K562 (cell line): ENCODE data around the gene SRGAP3. TPM values are rescaled to one million over a fixed set of nuclear protein-coding genes. Genes with fewer than 3 reads are reported as not detected.

ENCODE experiments used
- CC2D1A ChIP-seq: fragments of 450-650 bp; IDR thresholded peaks from 2 replicates; pipeline ENCODE4 v1.6.1; 2017; ENCODE audit warnings: mild to moderate bottlenecking
- TAF15 ChIP-seq: fragments of 200-400 bp; formaldehyde crosslinking; IDR thresholded peaks from 2 replicates; pipeline ENCODE4 v1.6.1; 2017; ENCODE audit warnings: mild to moderate bottlenecking, low read depth, low read length, moderate library complexity
- XRCC3 ChIP-seq: fragments of 450-650 bp; IDR thresholded peaks from 2 replicates; pipeline ENCODE4 v1.6.1; 2017; ENCODE audit warnings: mild to moderate bottlenecking, moderate library complexity
- YY1 ChIP-seq, 3 experiments: IDR thresholded peaks; 2 replicates each; pipeline ENCODE4 v1.6.1; 2011; ENCODE audit warnings: low read length in 2 of 3, mild to moderate bottlenecking in 2 of 3, moderate library complexity in 2 of 3, borderline replicate concordance in 1 of 3, control low read depth in 1 of 3, low read depth in 1 of 3; ENCODE audit not compliant: insufficient read depth in 3 of 3, insufficient replicate concordance in 2 of 3, control insufficient read depth in 1 of 3, insufficient read length in 1 of 3; ENCODE audit errors: extremely low read depth in 1 of 3
- ZNF407 ChIP-seq: fragments of 450-650 bp; IDR thresholded peaks from 2 replicates; pipeline ENCODE4 v1.6.1; 2016; ENCODE audit warnings: low read depth
- polyA plus RNA-seq, 8 experiments: library from polyadenylated mRNA; depleted of rRNA in 4 of 8; stranded (reverse) in 5 of 8; unstranded in 3 of 8; fragments of >200 nt; fragmentation: Nextera tagmentation in 2 of 8; fragmentation: Illumina TruSeq in 1 of 8; extraction: Ambion mirVana in 2 of 8; extraction: Trizol in 1 of 8; gene quantifications; 2 replicates each; pipeline versions ENCODE4 v1.2.1 to v1.2.3, GENCODE V29; 2011 to 2014; ENCODE audit warnings: inconsistent platforms in 1 of 8, missing spikeins in 1 of 8
- total RNA-seq, 7 experiments: library from RNA; depleted of rRNA in 6 of 7; stranded (reverse); fragments of >200 nt in 6 of 7; fragmentation: Illumina TruSeq in 2 of 7; extraction: Trizol in 2 of 7; gene quantifications; 2 replicates each; pipeline versions ENCODE4 v1.2.1 to v1.2.3, GENCODE V29; 2011 to 2021; ENCODE audit warnings: low replicate concordance in 1 of 7

SRGAP3 gene
- total and polyA plus RNA-seq, 9 of the 15 experiments (the other 6 are each of a cell fraction or from before 2014, with no cell fraction given), result 0.11 to 0.85 (median 0.35) TPM; not detected in 2

- TF ChIP-seq ZNF407, result no peak
- TF ChIP-seq CC2D1A, result no peak
- TF ChIP-seq TAF15, result no peak
- TF ChIP-seq YY1 (IDR thresholded peaks at IDR 0.05; ENCODE audit: borderline replicate concordance in 1 of 3, control insufficient read depth in 1 of 3, extremely low read depth in 1 of 3, insufficient read depth in 3 of 3, insufficient read length in 1 of 3, insufficient replicate concordance in 2 of 3, low read depth in 1 of 3, low read length in 2 of 3), result no peak
- TF ChIP-seq XRCC3, result no peak
Observed at GRCh38 chr3:9179826-9180763, 69.4 kb downstream of the SRGAP3 start (continued).
